K562 (cell line): ENCODE results near the gene ZBTB32.

Source experiments
- CEBPB ChIP-seq: fragments of 450-650 bp; IDR thresholded peaks from 2 replicates; pipeline ENCODE4 v1.6.1; 2016; ENCODE audit warnings: missing genetic modification characterization, missing compliant biosample characterization
- EZH2 ChIP-seq: IDR thresholded peaks from 2 replicates; pipeline ENCODE4 v1.6.1; 2012; ENCODE audit warnings: low read depth, mild to moderate bottlenecking, inconsistent platforms, low read length, borderline replicate concordance
- NCOA6 ChIP-seq: fragments of 450-650 bp; IDR thresholded peaks from 2 replicates; pipeline ENCODE4 v1.6.1; 2017; ENCODE audit warnings: mild to moderate bottlenecking
- PHTF2 ChIP-seq: fragments of 250-450 bp; sonication (Bioruptor Pico); IDR thresholded peaks from 2 replicates; pipeline ENCODE4 v1.5.0; 2021; ENCODE audit warnings: mild to moderate bottlenecking
- PREB ChIP-seq: sonication (generic); formaldehyde crosslinking; IDR thresholded peaks from 2 replicates; pipeline ENCODE4 v1.8.1; 2023; ENCODE audit warnings: mild to moderate bottlenecking, missing genetic modification reagents
- RNF2 ChIP-seq: sonication (generic); IDR thresholded peaks from 2 replicates; pipeline ENCODE4 v1.6.1; 2016
- TCF7 ChIP-seq: sonication (generic); IDR thresholded peaks from 2 replicates; pipeline ENCODE4 v1.6.1; 2016; ENCODE audit warnings: antibody characterized with exemption, borderline replicate concordance
- ZNF232 ChIP-seq: sonication (generic); formaldehyde crosslinking; IDR thresholded peaks from 2 replicates; pipeline ENCODE4 v1.8.0; 2022; ENCODE audit warnings: mild to moderate bottlenecking, missing genetic modification reagents
- TF ChIP-seq, protein P1 (sequence below): fragments of 450-650 bp; IDR thresholded peaks from 2 replicates; pipeline ENCODE4 v1.6.1; 2016; ENCODE audit warnings: mild to moderate bottlenecking, moderate library complexity
- TF ChIP-seq, protein P2 (sequence below): sonication (generic); formaldehyde crosslinking; IDR thresholded peaks from 2 replicates; pipeline ENCODE4 v1.8.0; 2022; ENCODE audit warnings: mild to moderate bottlenecking, missing genetic modification reagents, borderline replicate concordance
- TF ChIP-seq, protein P3 (sequence below): sonication (generic); formaldehyde crosslinking; IDR thresholded peaks from 2 replicates; pipeline ENCODE4 v1.8.1; 2022; ENCODE audit warnings: missing genetic modification reagents

DNA sequence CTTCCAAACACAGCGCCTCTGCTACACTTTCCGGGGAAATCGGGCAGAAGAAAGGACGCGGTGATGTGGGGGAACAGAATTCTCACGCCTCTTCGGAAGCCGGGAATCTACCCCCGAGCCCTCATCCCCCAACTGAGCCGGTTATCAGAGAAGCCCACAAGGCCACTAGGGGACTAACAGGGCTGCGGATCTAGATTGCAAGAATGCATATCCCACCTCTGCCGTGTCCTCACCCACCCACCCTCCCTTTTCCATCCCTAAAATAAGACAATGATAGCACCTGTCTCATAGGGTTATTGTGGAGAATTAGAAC lies 36.8 kb downstream of the ZBTB32 start:
- no peak for TF ChIP-seq PHTF2 (CRISPR knock-in tag)
- TF ChIP-seq, protein P1, sequence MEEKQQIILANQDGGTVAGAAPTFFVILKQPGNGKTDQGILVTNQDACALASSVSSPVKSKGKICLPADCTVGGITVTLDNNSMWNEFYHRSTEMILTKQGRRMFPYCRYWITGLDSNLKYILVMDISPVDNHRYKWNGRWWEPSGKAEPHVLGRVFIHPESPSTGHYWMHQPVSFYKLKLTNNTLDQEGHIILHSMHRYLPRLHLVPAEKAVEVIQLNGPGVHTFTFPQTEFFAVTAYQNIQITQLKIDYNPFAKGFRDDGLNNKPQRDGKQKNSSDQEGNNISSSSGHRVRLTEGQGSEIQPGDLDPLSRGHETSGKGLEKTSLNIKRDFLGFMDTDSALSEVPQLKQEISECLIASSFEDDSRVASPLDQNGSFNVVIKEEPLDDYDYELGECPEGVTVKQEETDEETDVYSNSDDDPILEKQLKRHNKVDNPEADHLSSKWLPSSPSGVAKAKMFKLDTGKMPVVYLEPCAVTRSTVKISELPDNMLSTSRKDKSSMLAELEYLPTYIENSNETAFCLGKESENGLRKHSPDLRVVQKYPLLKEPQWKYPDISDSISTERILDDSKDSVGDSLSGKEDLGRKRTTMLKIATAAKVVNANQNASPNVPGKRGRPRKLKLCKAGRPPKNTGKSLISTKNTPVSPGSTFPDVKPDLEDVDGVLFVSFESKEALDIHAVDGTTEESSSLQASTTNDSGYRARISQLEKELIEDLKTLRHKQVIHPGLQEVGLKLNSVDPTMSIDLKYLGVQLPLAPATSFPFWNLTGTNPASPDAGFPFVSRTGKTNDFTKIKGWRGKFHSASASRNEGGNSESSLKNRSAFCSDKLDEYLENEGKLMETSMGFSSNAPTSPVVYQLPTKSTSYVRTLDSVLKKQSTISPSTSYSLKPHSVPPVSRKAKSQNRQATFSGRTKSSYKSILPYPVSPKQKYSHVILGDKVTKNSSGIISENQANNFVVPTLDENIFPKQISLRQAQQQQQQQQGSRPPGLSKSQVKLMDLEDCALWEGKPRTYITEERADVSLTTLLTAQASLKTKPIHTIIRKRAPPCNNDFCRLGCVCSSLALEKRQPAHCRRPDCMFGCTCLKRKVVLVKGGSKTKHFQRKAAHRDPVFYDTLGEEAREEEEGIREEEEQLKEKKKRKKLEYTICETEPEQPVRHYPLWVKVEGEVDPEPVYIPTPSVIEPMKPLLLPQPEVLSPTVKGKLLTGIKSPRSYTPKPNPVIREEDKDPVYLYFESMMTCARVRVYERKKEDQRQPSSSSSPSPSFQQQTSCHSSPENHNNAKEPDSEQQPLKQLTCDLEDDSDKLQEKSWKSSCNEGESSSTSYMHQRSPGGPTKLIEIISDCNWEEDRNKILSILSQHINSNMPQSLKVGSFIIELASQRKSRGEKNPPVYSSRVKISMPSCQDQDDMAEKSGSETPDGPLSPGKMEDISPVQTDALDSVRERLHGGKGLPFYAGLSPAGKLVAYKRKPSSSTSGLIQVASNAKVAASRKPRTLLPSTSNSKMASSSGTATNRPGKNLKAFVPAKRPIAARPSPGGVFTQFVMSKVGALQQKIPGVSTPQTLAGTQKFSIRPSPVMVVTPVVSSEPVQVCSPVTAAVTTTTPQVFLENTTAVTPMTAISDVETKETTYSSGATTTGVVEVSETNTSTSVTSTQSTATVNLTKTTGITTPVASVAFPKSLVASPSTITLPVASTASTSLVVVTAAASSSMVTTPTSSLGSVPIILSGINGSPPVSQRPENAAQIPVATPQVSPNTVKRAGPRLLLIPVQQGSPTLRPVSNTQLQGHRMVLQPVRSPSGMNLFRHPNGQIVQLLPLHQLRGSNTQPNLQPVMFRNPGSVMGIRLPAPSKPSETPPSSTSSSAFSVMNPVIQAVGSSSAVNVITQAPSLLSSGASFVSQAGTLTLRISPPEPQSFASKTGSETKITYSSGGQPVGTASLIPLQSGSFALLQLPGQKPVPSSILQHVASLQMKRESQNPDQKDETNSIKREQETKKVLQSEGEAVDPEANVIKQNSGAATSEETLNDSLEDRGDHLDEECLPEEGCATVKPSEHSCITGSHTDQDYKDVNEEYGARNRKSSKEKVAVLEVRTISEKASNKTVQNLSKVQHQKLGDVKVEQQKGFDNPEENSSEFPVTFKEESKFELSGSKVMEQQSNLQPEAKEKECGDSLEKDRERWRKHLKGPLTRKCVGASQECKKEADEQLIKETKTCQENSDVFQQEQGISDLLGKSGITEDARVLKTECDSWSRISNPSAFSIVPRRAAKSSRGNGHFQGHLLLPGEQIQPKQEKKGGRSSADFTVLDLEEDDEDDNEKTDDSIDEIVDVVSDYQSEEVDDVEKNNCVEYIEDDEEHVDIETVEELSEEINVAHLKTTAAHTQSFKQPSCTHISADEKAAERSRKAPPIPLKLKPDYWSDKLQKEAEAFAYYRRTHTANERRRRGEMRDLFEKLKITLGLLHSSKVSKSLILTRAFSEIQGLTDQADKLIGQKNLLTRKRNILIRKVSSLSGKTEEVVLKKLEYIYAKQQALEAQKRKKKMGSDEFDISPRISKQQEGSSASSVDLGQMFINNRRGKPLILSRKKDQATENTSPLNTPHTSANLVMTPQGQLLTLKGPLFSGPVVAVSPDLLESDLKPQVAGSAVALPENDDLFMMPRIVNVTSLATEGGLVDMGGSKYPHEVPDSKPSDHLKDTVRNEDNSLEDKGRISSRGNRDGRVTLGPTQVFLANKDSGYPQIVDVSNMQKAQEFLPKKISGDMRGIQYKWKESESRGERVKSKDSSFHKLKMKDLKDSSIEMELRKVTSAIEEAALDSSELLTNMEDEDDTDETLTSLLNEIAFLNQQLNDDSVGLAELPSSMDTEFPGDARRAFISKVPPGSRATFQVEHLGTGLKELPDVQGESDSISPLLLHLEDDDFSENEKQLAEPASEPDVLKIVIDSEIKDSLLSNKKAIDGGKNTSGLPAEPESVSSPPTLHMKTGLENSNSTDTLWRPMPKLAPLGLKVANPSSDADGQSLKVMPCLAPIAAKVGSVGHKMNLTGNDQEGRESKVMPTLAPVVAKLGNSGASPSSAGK = no peak
- no peak for TF ChIP-seq NCOA6
- no peak for TF ChIP-seq EZH2
- TF ChIP-seq, protein P2, sequence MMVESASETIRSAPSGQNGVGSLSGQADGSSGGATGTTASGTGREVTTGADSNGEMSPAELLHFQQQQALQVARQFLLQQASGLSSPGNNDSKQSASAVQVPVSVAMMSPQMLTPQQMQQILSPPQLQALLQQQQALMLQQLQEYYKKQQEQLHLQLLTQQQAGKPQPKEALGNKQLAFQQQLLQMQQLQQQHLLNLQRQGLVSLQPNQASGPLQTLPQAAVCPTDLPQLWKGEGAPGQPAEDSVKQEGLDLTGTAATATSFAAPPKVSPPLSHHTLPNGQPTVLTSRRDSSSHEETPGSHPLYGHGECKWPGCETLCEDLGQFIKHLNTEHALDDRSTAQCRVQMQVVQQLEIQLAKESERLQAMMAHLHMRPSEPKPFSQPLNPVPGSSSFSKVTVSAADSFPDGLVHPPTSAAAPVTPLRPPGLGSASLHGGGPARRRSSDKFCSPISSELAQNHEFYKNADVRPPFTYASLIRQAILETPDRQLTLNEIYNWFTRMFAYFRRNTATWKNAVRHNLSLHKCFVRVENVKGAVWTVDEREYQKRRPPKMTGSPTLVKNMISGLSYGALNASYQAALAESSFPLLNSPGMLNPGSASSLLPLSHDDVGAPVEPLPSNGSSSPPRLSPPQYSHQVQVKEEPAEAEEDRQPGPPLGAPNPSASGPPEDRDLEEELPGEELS (CRISPR knock-in tag) = no peak
- no peak for TF ChIP-seq CEBPB (tag)
- no peak for TF ChIP-seq PREB
- TF ChIP-seq, protein P3, sequence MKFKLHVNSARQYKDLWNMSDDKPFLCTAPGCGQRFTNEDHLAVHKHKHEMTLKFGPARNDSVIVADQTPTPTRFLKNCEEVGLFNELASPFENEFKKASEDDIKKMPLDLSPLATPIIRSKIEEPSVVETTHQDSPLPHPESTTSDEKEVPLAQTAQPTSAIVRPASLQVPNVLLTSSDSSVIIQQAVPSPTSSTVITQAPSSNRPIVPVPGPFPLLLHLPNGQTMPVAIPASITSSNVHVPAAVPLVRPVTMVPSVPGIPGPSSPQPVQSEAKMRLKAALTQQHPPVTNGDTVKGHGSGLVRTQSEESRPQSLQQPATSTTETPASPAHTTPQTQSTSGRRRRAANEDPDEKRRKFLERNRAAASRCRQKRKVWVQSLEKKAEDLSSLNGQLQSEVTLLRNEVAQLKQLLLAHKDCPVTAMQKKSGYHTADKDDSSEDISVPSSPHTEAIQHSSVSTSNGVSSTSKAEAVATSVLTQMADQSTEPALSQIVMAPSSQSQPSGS (CRISPR knock-in tag) = no peak
- TF ChIP-seq ZNF232 (CRISPR knock-in tag) = no peak
- TF ChIP-seq RNF2 = no peak
- TF ChIP-seq TCF7 = no peak
